Neural cell (in vitro differentiated cells): ENCODE data around the gene ZNF382. TPM values are rescaled to one million over a fixed set of nuclear protein-coding genes. Genes with fewer than 3 reads are reported as not detected.

Source experiments
- H2AFZ ChIP-seq: fragments of 200-600, 300-800 bp; sonication (generic), shearing (Covaris generic); 2 replicates; pipeline ENCODE4 v1.6.0; 2014; ENCODE audit warnings: low read depth, mild to moderate bottlenecking, antibody characterized with exemption, low read length, moderate library complexity
- H3F3A ChIP-seq: fragments of 200-600 bp; shearing (Covaris generic); 2 replicates; pipeline ENCODE4 v1.6.1; 2016; ENCODE audit warnings: mild to moderate bottlenecking, moderate library complexity, mixed read lengths, antibody characterized with exemption, low read length; ENCODE audit not compliant: insufficient read depth, poor library complexity, severe bottlenecking
- H3K27ac ChIP-seq: fragments of 200-600, 300-800 bp; sonication (generic), shearing (Covaris generic); 2 replicates; pipeline ENCODE4 v1.5.1; 2014; ENCODE audit warnings: mild to moderate bottlenecking, low read length, moderate library complexity
- H3K27me3 ChIP-seq: fragments of 300-800, 200-600 bp; sonication (generic), shearing (Covaris generic); 2 replicates; pipeline ENCODE4 v1.6.0; 2014; ENCODE audit warnings: mild to moderate bottlenecking, low read depth, low read length, moderate library complexity; ENCODE audit not compliant: insufficient read depth
- H3K36me3 ChIP-seq: fragments of 300-800, 200-600 bp; sonication (generic), shearing (Covaris generic); 2 replicates; pipeline ENCODE4 v1.5.1; 2014; ENCODE audit warnings: mild to moderate bottlenecking, antibody characterized with exemption, low read length, moderate library complexity; ENCODE audit not compliant: insufficient read depth
- H3K4me2 ChIP-seq: fragments of 300-800, 200-600 bp; sonication (generic), shearing (Covaris generic); 2 replicates; pipeline ENCODE4 v1.6.0; 2014; ENCODE audit warnings: mild to moderate bottlenecking, low read length
- H3K4me3 ChIP-seq: fragments of 300-800, 200-600 bp; sonication (generic), shearing (Covaris generic); 2 replicates; pipeline ENCODE4 v1.5.1; 2014; ENCODE audit warnings: mild to moderate bottlenecking, low read length, moderate library complexity
- H3K79me2 ChIP-seq: fragments of 200-600 bp; shearing (Covaris generic); replicated peaks from 2 replicates; pipeline ENCODE4 v1.6.0; 2014; ENCODE audit warnings: mild to moderate bottlenecking, low read length, moderate library complexity; ENCODE audit not compliant: insufficient read depth
- H3K9ac ChIP-seq: fragments of 300-800, 200-600 bp; sonication (generic), shearing (Covaris generic); 2 replicates; pipeline ENCODE4 v1.6.1; 2016; ENCODE audit warnings: mild to moderate bottlenecking, low read length, mixed read lengths
- H3K9me2 ChIP-seq: fragments of 200-600 bp; shearing (Covaris generic); 2 replicates; pipeline ENCODE4 v1.6.1; 2016; ENCODE audit warnings: mild to moderate bottlenecking, low read length, mixed read lengths; ENCODE audit not compliant: insufficient read depth
- H3K9me3 ChIP-seq: fragments of 200-600, 300-800 bp; sonication (generic), shearing (Covaris generic); 2 replicates; pipeline ENCODE4 v1.6.1; 2016; ENCODE audit warnings: mild to moderate bottlenecking, mixed run types, low read length, moderate library complexity, mixed read lengths
- H4K20me1 ChIP-seq: fragments of 200-600 bp; shearing (Covaris generic); 2 replicates; pipeline ENCODE4 v1.6.1; 2016; ENCODE audit warnings: mild to moderate bottlenecking, mixed run types; ENCODE audit not compliant: insufficient read depth
- CTCF ChIP-seq: fragments of 450-650 bp; IDR thresholded peaks from 2 replicates; pipeline ENCODE4 v1.5.1; 2014; ENCODE audit warnings: antibody characterized with exemption, mild to moderate bottlenecking, moderate library complexity; ENCODE audit not compliant: poor library complexity, severe bottlenecking
- EZH2 ChIP-seq: fragments of 200-600, 300-800 bp; shearing (Covaris generic), sonication (generic); IDR thresholded peaks from 2 replicates; pipeline ENCODE4 v1.6.1; 2014; ENCODE audit warnings: antibody characterized with exemption, low read length, borderline replicate concordance, mild to moderate bottlenecking; ENCODE audit not compliant: insufficient read depth, poor library complexity, severe bottlenecking
- MXI1 ChIP-seq: fragments of 450-650 bp; conservative IDR thresholded peaks from 2 replicates; pipeline ENCODE4 v1.6.1; 2014; ENCODE audit warnings: antibody characterized with exemption, mild to moderate bottlenecking; ENCODE audit not compliant: poor library complexity, severe bottlenecking
- POLR2AphosphoS5 ChIP-seq: IDR thresholded peaks from 2 replicates; pipeline ENCODE4 v1.6.1; 2012
- RAD21 ChIP-seq: fragments of 450-650 bp; conservative IDR thresholded peaks from 2 replicates; pipeline ENCODE4 v1.6.1; 2014; ENCODE audit warnings: antibody characterized with exemption, mild to moderate bottlenecking, moderate library complexity
- REST ChIP-seq: IDR thresholded peaks from 2 replicates; pipeline ENCODE4 v1.6.1; 2012; ENCODE audit warnings: borderline replicate concordance
- SMC3 ChIP-seq: fragments of 450-650 bp; conservative IDR thresholded peaks from 2 replicates; pipeline ENCODE4 v1.6.1; 2014; ENCODE audit warnings: antibody characterized with exemption, mild to moderate bottlenecking, moderate library complexity; ENCODE audit not compliant: poor library complexity
- TAF1 ChIP-seq: IDR thresholded peaks from 2 replicates; pipeline ENCODE4 v1.6.1; 2012; ENCODE audit warnings: low read depth
- polyA plus RNA-seq: library from polyadenylated mRNA; depleted of rRNA; stranded (reverse); fragments of >200 nt; gene quantifications from 2 replicates; pipeline ENCODE4 v1.2.3, GENCODE V29; 2014

ZNF382 gene
- polyA plus RNA-seq, 1 donor from 2014 or later = 112 TPM

GRCh38 chr19:36679455-36679854 lies 74.3 kb downstream of the ZNF382 start:
- H3K9me2 ChIP-seq = no peaks in the 10 kb centered on the region
- H3K36me3 ChIP-seq = peaks cover 8% of the 10 kb centered on the region
- TF ChIP-seq EZH2 (no peak), POLR2AphosphoS5 (no peak), TAF1 (no peak), MXI1 (no peak), SMC3 (no peak), REST (no peak), RAD21 (no peak), CTCF (no peak)
- no peaks in the 10 kb centered on the region for H3F3A ChIP-seq
- H4K20me1 ChIP-seq = no peaks in the 10 kb centered on the region
- no peaks in the 10 kb centered on the region for H3K79me2 ChIP-seq
- H3K4me2 ChIP-seq = no peak overlapping the region
- H3K27ac ChIP-seq = no peak overlapping the region
- H3K27me3 ChIP-seq = no peaks in the 10 kb centered on the region
- H2AFZ ChIP-seq = no peak overlapping the region
- no peak overlapping the region for H3K9ac ChIP-seq
- no peak overlapping the region for H3K4me3 ChIP-seq
- no peaks in the 10 kb centered on the region for H3K9me3 ChIP-seq

Other genes with a start within 250 kb of the ZNF382 start
- 16.1 and 16.4 TPM in 2 replicates for gene ZFP14, start 226.1 kb upstream of the ZNF382 start, polyA plus RNA-seq
- gene ZFP82, start 186.7 kb upstream of the ZNF382 start, polyA plus RNA-seq = 17.1 and 19.7 TPM in 2 replicates
- gene ZNF566, start 115.8 kb upstream of the ZNF382 start, polyA plus RNA-seq = 28.9 and 29.3 TPM in 2 replicates
- 23.2 and 25.0 TPM in 2 replicates for gene ZNF260, start 77.0 kb upstream of the ZNF382 start, polyA plus RNA-seq
- 53.7 and 54.5 TPM in 2 replicates for gene ZNF529, start 32.0 kb upstream of the ZNF382 start, polyA plus RNA-seq
- 28.1 and 32.4 TPM in 2 replicates for gene ZNF461, start 61.5 kb downstream of the ZNF382 start, polyA plus RNA-seq
- gene ZNF567, start 82.3 kb downstream of the ZNF382 start, polyA plus RNA-seq = 18.4 and 20.8 TPM in 2 replicates
- gene ZNF850, start 167.5 kb downstream of the ZNF382 start, polyA plus RNA-seq = 0.84 and 1.0 TPM in 2 replicates
- gene ZNF790, start 233.1 kb downstream of the ZNF382 start, polyA plus RNA-seq = 11.0 and 12.0 TPM in 2 replicates
- 15.4 and 20.9 TPM in 2 replicates for gene ZNF345, start 245.6 kb downstream of the ZNF382 start, polyA plus RNA-seq